KMS-11 (cell line): ENCODE data around the gene CCDC170.
"Not testable (repeated sequence)": the region's sequence is repeated elsewhere in the genome, so short reads cannot be mapped to it uniquely, and the experiment has no call there.

ENCODE experiments used
- H2AFZ ChIP-seq: fragments of 200-600 bp; sonication (generic); 2 replicates; pipeline ENCODE4 v1.6.1; 2016; ENCODE audit warnings: antibody characterized with exemption, mixed run types, low read depth
- H3K27ac ChIP-seq: fragments of 200-600 bp; sonication (generic); 2 replicates; pipeline ENCODE4 v1.6.1; 2016; ENCODE audit warnings: mild to moderate bottlenecking, mixed run types
- H3K27me3 ChIP-seq: fragments of 200-600 bp; sonication (generic); 2 replicates; pipeline ENCODE4 v1.6.1; 2017; ENCODE audit warnings: mild to moderate bottlenecking, low read depth, mixed run types, moderate library complexity; ENCODE audit not compliant: insufficient read depth
- H3K36me3 ChIP-seq: fragments of 200-600 bp; sonication (generic); 2 replicates; pipeline ENCODE4 v1.6.1; 2017; ENCODE audit warnings: mild to moderate bottlenecking, mixed run types; ENCODE audit not compliant: insufficient read depth
- H3K4me1 ChIP-seq: fragments of 200-600 bp; sonication (generic); 2 replicates; pipeline ENCODE4 v1.6.1; 2016; ENCODE audit warnings: mild to moderate bottlenecking, low read depth, mixed run types; ENCODE audit not compliant: poor library complexity, severe bottlenecking
- H3K4me2 ChIP-seq: fragments of 200-600 bp; sonication (generic); 2 replicates; pipeline ENCODE4 v1.7.0; 2016; ENCODE audit warnings: mild to moderate bottlenecking, mixed run types
- H3K4me3 ChIP-seq: fragments of 200-600 bp; sonication (generic); IDR thresholded peaks from 2 replicates; pipeline ENCODE4 v1.6.1; 2017; ENCODE audit warnings: low read depth, low read length, mixed read lengths; ENCODE audit not compliant: insufficient read depth
- H3K79me2 ChIP-seq: fragments of 200-600 bp; sonication (generic); 2 replicates; pipeline ENCODE4 v1.6.1; 2016; ENCODE audit warnings: low read depth, mixed run types; ENCODE audit not compliant: insufficient read depth
- H3K9ac ChIP-seq: fragments of 200-600 bp; sonication (generic); 2 replicates; pipeline ENCODE4 v1.6.1; 2016; ENCODE audit warnings: mild to moderate bottlenecking, mixed run types
- H4K20me1 ChIP-seq: fragments of 200-600 bp; sonication (generic); 2 replicates; pipeline ENCODE4 v1.6.1; 2016; ENCODE audit warnings: mild to moderate bottlenecking, mixed run types; ENCODE audit not compliant: insufficient read depth
- CTCF ChIP-seq: fragments of 200-600 bp; sonication (generic); conservative IDR thresholded peaks from 2 replicates; pipeline ENCODE4 v1.6.1; 2017; ENCODE audit warnings: low read depth, mild to moderate bottlenecking, antibody characterized with exemption, low read length, moderate library complexity, mixed read lengths

CCDC170 gene

GRCh38 chr6:151539506-151540268 lies 45.9 kb downstream of the CCDC170 start:
- no peaks in the 10 kb centered on the region for H3K4me1 ChIP-seq
- H2AFZ ChIP-seq, result no peak overlapping the region
- H3K4me2 ChIP-seq, result no peak overlapping the region
- no peaks in the 10 kb centered on the region for H3K36me3 ChIP-seq
- no peak overlapping the region for H3K9ac ChIP-seq
- no peak for TF ChIP-seq CTCF
- no peak overlapping the region for H3K27ac ChIP-seq
- H3K79me2 ChIP-seq, result no peaks in the 10 kb centered on the region
- no peak overlapping the region for H3K4me3 ChIP-seq
- H3K27me3 ChIP-seq, result no peaks in the 10 kb centered on the region
- no peaks in the 10 kb centered on the region for H4K20me1 ChIP-seq

DNA sequence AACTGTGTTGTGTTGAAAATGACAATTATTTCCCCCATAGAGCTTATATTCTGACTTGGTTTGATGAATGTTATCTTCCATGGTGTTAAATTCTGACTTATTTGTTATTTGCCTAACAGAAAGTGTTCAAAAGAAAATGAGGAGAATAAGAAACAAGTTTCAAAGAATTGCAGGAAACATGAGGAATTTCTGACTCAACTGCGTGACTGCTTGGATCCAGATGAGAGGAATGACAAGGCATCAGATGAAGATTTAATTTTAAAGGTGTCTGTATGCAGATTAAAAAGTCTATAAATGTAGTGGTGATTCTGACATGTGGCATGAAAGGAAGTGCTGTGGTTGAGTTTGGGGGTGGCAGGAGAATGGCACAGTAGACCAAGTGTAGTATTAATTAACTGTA lies 50.6 kb downstream of the CCDC170 start:
- H3K4me1 ChIP-seq, result peaks cover 1% of the 10 kb centered on the region
- no peak overlapping the region for H3K27ac ChIP-seq
- TF ChIP-seq CTCF, result no peak
- H3K4me2 ChIP-seq, result no peak overlapping the region
- no peaks in the 10 kb centered on the region for H3K36me3 ChIP-seq
- H3K79me2 ChIP-seq, result no peaks in the 10 kb centered on the region
- H4K20me1 ChIP-seq, result no peaks in the 10 kb centered on the region
- no peak overlapping the region for H3K4me3 ChIP-seq
- no peaks in the 10 kb centered on the region for H3K27me3 ChIP-seq
- H2AFZ ChIP-seq, result no peak overlapping the region
- H3K9ac ChIP-seq, result no peak overlapping the region

DNA sequence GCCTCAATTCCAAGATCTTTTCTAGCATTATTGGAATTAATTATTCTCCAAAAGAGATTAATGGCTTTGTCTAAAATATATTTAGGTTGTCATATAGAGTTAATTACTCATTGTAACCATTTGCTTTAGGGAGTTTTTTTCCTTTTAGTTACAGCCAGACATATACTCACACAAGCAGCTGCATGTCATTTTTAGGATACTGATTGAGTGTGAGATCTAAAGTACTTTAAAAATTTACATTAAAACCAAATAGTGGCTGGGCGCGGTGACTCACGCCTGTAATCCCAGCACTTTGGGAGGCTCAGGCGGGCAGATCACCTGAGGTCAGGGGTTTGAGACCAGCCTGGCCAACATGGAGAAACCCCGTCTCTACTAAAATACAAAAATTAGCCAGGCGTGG lies 51.1 kb downstream of the CCDC170 start:
- H2AFZ ChIP-seq, H4K20me1 ChIP-seq, H3K4me2 ChIP-seq, H3K27ac ChIP-seq, H3K79me2 ChIP-seq, H3K4me1 ChIP-seq, H3K36me3 ChIP-seq, H3K4me3 ChIP-seq, H3K27me3 ChIP-seq, H3K9ac ChIP-seq: not testable (repeated sequence)

GRCh38 chr6:151546941-151547659 lies 53.3 kb downstream of the CCDC170 start:
- Histone ChIP-seq H3K9ac (no peak overlapping the region), H3K79me2 (no peaks in the 10 kb centered on the region), H3K4me2 (no peak overlapping the region), H2AFZ (no peak overlapping the region), H3K27ac (no peak overlapping the region), H3K4me3 (no peak overlapping the region), H3K36me3 (no peaks in the 10 kb centered on the region), H3K27me3 (no peaks in the 10 kb centered on the region), H3K4me1 (peaks cover 28% of the 10 kb centered on the region), H4K20me1 (no peaks in the 10 kb centered on the region)
- TF ChIP-seq CTCF, result no peak

DNA sequence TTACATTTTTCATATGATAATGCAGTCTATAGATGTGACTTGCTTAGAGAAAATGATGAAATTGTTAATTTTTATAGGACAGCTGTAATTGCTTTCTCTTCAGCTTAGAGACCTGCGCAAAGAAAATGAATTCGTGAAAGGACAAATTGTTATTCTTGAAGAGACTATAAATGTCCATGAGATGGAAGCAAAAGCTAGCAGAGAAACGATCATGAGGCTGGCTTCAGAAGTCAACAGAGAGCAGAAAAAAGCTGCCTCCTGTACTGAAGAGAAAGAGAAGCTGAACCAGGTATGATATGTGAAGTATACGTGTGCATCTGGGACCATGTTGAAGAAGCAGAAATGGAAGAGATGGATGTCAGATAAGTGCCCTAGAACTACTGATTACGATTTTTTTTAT lies 54.4 kb downstream of the CCDC170 start:
- Histone ChIP-seq H3K79me2 (no peaks in the 10 kb centered on the region), H3K4me2 (no peak overlapping the region), H2AFZ (no peak overlapping the region), H3K4me1 (peaks cover 39% of the 10 kb centered on the region), H4K20me1 (no peaks in the 10 kb centered on the region), H3K27ac (no peak overlapping the region), H3K9ac (no peak overlapping the region), H3K4me3 (no peak overlapping the region), H3K27me3 (no peaks in the 10 kb centered on the region), H3K36me3 (no peaks in the 10 kb centered on the region)
- no peak for TF ChIP-seq CTCF
